Activated naive CD8-positive, alpha-beta T cell treated with anti-CD3 and anti-CD28 coated beads for 36 hours (primary cell): ENCODE data around the gene PPP1R9A. TPM values are rescaled to one million over a fixed set of nuclear protein-coding genes. Genes with fewer than 3 reads are reported as not detected.

ENCODE experiments used
- DNase-seq: peaks from one replicate; pipeline ENCODE4 v3.0.0; 2021
- H3K27ac Mint-ChIP-seq: one replicate; pipeline ENCODE4 v1.8.0; 2022; ENCODE audit warnings: mild to moderate bottlenecking, moderate library complexity, mixed read lengths
- H3K27me3 Mint-ChIP-seq: one replicate; pipeline ENCODE4 v1.8.0; 2022; ENCODE audit warnings: mild to moderate bottlenecking, mixed read lengths
- H3K36me3 Mint-ChIP-seq: one replicate; pipeline ENCODE4 v1.8.0; 2021; ENCODE audit warnings: mild to moderate bottlenecking, mixed read lengths
- H3K4me1 Mint-ChIP-seq: one replicate; pipeline ENCODE4 v1.8.0; 2021; ENCODE audit warnings: mixed read lengths
- H3K4me3 Mint-ChIP-seq: one replicate; pipeline ENCODE4 v1.8.0; 2022; ENCODE audit warnings: mild to moderate bottlenecking, moderate library complexity, mixed read lengths
- H3K9me3 Mint-ChIP-seq: one replicate; pipeline ENCODE4 v1.8.0; 2022; ENCODE audit warnings: mixed read lengths
- total RNA-seq, 2 experiments: library from RNA; stranded (reverse); gene quantifications; one replicate each; pipeline ENCODE4 v1.2.3, GENCODE V29; 2021

The PPP1R9A gene
- total RNA-seq, 2 experiments from 2014 or later: 0.08 to 0.16 TPM

DNA sequence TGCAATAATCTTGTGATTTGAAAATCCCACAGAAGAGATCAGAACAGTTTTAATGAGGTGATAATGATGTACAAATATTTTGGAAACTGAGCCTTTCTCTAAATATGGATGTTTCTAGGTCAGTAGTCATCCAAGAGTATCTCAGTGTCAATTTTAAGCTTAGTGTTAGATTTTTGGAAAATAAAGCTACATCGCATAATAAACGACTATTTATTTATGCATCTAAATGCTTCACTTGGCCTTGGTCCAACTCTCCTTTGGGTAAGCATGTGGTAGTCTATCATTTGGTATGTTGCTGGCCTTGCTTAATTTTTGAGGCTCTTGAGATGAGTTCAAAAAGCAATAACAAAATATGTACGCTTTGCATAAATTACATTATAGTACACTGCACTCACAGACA, 5.4 kb upstream of the PPP1R9A start:
- H3K27me3 Mint-ChIP-seq: peaks cover 25% of the 10 kb centered on the region
- H3K36me3 Mint-ChIP-seq: no peaks in the 10 kb centered on the region
- no peaks in the 10 kb centered on the region for H3K9me3 Mint-ChIP-seq
- DNase-seq: no peak
- no peak overlapping the region for H3K4me3 Mint-ChIP-seq
- no peaks in the 10 kb centered on the region for H3K4me1 Mint-ChIP-seq
- H3K27ac Mint-ChIP-seq: no peak overlapping the region

DNA sequence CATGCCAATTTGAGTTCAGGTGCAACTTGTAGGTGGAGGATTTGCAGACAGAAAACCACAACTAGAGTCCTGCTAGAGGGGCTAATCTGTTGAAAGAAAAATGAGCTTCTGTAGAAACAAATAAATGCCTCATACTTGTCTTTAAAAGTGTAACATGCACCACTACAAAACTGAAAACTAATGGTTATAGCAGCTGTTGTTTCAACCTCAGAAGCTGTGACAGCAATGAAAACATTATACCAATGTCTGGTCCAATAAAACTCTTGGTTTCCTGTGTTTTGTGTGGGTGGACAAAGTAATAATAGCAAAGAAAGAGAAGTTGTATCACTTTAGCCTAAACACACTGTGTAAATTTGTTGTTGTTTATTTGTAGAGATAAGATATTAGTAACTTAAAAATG, 3.4 kb upstream of the PPP1R9A start:
- H3K27ac Mint-ChIP-seq: no peak overlapping the region

DNA sequence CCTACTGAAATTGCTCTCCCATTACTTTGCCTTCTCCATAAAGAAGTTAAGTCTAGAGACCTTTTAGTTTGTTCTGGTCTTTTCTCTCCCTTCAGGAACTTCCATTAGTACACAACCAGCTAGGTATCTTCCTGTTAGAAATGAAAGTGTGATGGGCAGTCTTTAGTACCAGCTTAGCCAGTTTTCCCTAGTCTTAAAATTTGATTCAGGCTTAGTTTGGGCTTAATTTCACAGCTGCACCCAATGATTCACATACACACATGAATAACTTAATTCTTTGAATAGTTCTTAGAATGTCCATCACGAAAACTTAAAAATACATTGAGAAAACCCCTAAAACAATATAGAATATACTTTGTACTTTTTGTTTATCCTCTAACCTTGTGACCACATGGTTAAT, 2.4 kb upstream of the PPP1R9A start:
- no peaks in the 10 kb centered on the region for H3K9me3 Mint-ChIP-seq
- H3K27me3 Mint-ChIP-seq: peaks cover 43% of the 10 kb centered on the region
- no peak overlapping the region for H3K27ac Mint-ChIP-seq
- no peak overlapping the region for H3K4me3 Mint-ChIP-seq
- DNase-seq: no peak
- H3K36me3 Mint-ChIP-seq: no peaks in the 10 kb centered on the region
- H3K4me1 Mint-ChIP-seq: no peaks in the 10 kb centered on the region

More for the DNA sequence above, 3.4 kb upstream of the PPP1R9A start:
- Mint-ChIP-seq H3K27me3 (peaks cover 38% of the 10 kb centered on the region), H3K4me3 (no peak overlapping the region), H3K36me3 (no peaks in the 10 kb centered on the region), H3K9me3 (no peaks in the 10 kb centered on the region), H3K4me1 (no peaks in the 10 kb centered on the region)
- no peak for DNase-seq

- H3K4me1 Mint-ChIP-seq: no peaks in the 10 kb centered on the region
- H3K27me3 Mint-ChIP-seq: peaks cover 52% of the 10 kb centered on the region
- no peak for DNase-seq
- no peaks in the 10 kb centered on the region for H3K9me3 Mint-ChIP-seq
- no peak overlapping the region for H3K4me3 Mint-ChIP-seq
- no peak overlapping the region for H3K27ac Mint-ChIP-seq
- no peaks in the 10 kb centered on the region for H3K36me3 Mint-ChIP-seq
These were observed 1.1 kb upstream of the PPP1R9A start for GRCh38 chr7:94906065-94906851.

GRCh38 chr7:94907811-94908322, 473 bp downstream of the PPP1R9A start:
- DNase-seq: no peak
- Mint-ChIP-seq H3K27ac (no peak overlapping the region), H3K36me3 (no peaks in the 10 kb centered on the region), H3K4me3 (no peak overlapping the region), H3K9me3 (no peaks in the 10 kb centered on the region), H3K27me3 (peaks cover 61% of the 10 kb centered on the region), H3K4me1 (no peaks in the 10 kb centered on the region)

- no peaks in the 10 kb centered on the region for H3K36me3 Mint-ChIP-seq
- H3K27me3 Mint-ChIP-seq: peaks cover 62% of the 10 kb centered on the region
- no peak overlapping the region for H3K4me3 Mint-ChIP-seq
- no peaks in the 10 kb centered on the region for H3K9me3 Mint-ChIP-seq
- no peak overlapping the region for H3K27ac Mint-ChIP-seq
- no peak for DNase-seq
- no peaks in the 10 kb centered on the region for H3K4me1 Mint-ChIP-seq
These were observed 1.2 kb downstream of the PPP1R9A start for GRCh38 chr7:94908323-94909178.

DNA sequence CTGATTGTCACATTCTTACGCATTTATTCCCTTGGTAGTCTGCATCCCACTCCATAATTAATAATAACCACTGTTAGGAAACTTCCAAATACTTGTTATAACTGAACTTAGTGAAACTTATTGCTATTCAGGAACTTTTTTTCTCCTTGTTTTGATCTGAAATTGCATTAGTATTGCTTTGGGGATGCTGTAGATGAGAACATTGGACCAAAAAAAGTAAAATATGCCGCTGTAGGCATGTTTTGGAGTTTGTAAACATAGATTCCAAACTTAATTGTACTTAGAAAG, 1.7 kb downstream of the PPP1R9A start:
- no peak for DNase-seq
- no peak overlapping the region for H3K4me3 Mint-ChIP-seq
- H3K4me1 Mint-ChIP-seq: no peaks in the 10 kb centered on the region
- no peaks in the 10 kb centered on the region for H3K9me3 Mint-ChIP-seq
- H3K36me3 Mint-ChIP-seq: no peaks in the 10 kb centered on the region
- H3K27me3 Mint-ChIP-seq: peaks cover 60% of the 10 kb centered on the region
- no peak overlapping the region for H3K27ac Mint-ChIP-seq

DNA sequence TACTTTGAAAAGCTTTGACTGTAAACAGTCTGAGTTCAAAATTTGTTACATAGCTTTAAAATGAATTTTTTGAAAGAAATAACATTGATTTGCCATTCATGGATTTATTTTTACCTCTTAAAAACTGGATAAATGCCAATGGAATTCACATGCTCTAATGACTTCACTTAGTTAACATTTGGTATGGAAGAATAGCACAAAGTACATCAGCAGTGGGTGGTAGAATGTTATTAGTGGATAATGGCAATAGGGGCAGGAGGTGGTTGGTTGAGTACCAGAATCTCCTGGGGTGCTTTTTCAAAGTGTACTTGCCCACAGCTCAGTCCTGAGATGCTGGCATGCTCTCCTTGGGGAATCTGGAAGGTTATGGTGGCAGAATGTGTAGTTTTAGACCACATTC, 4.7 kb downstream of the PPP1R9A start:
- no peak overlapping the region for H3K27ac Mint-ChIP-seq
- H3K9me3 Mint-ChIP-seq: no peaks in the 10 kb centered on the region
- no peak for DNase-seq
- no peak overlapping the region for H3K4me3 Mint-ChIP-seq
- H3K27me3 Mint-ChIP-seq: peaks cover 53% of the 10 kb centered on the region
- H3K4me1 Mint-ChIP-seq: no peaks in the 10 kb centered on the region
- H3K36me3 Mint-ChIP-seq: no peaks in the 10 kb centered on the region

GRCh38 chr7:94913391-94913790, 6.0 kb downstream of the PPP1R9A start:
- Mint-ChIP-seq H3K9me3 (no peaks in the 10 kb centered on the region), H3K4me3 (no peak overlapping the region), H3K27me3 (peaks cover 47% of the 10 kb centered on the region), H3K4me1 (no peaks in the 10 kb centered on the region), H3K27ac (no peak overlapping the region), H3K36me3 (no peaks in the 10 kb centered on the region)
- no peak for DNase-seq

DNA sequence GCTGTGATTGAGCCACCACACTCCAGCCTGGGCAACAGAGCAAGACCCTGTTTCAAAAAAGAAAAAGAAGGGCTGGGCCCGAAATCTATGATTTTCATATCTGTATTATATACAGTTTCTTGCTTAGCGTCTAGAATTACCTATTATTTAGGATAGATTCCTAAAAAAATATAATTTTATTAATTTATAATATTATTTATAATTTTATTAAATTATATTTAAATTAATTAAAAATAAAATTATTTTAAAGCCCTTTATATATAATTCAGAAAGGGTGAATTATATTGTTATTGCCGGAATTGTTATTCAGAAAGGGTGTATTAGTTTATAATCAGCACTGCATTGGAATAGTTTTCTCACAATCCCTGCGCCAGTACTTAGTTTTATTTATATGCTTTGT, 14.5 kb downstream of the PPP1R9A start:
- Mint-ChIP-seq H3K4me3 (no peak overlapping the region), H3K4me1 (no peaks in the 10 kb centered on the region), H3K27ac (no peak overlapping the region), H3K9me3 (no peaks in the 10 kb centered on the region), H3K36me3 (no peaks in the 10 kb centered on the region), H3K27me3 (peaks cover 3% of the 10 kb centered on the region)
- DNase-seq: no peak

DNA sequence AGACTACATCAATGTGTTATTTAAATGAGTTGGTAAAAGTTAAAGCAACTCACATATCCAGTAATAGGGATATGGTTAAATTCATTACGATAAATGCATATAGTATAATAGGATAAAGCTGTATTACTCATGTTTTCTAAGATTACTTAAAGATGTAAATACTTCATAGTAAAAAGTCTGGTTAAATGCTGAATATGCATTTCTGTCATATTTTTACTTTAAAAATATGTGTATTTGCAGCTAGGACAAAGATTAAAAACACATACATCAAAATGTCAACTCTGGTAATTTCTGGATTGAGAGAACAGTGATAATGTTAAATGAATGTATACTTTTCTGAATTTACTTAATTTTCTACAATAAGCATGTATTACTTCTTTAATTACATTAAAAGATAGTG, 15.1 kb downstream of the PPP1R9A start:
- DNase-seq: no peak
- Mint-ChIP-seq H3K27ac (no peak overlapping the region), H3K4me1 (no peaks in the 10 kb centered on the region), H3K36me3 (no peaks in the 10 kb centered on the region), H3K4me3 (no peak overlapping the region), H3K27me3 (peaks cover 3% of the 10 kb centered on the region), H3K9me3 (no peaks in the 10 kb centered on the region)

DNA sequence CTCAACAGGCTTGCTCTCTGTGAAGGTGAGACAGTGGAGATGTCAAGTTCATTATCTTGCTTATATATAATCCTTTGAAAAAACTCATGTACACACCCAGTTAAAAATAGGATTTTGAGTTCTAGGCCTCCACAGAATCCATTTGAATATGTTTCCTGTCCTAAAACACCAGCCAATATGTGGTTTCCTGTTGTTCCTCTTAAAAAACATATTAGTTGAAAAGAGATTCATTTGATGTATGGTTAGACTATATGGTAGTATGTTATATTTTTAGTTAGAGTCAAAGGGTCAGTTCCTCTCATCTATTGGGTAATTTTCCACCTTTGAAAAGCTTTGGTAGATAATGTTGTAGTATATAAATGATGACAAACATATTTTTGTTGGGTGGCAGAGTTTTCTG, 16.0 kb downstream of the PPP1R9A start:
- Mint-ChIP-seq H3K4me3 (no peak overlapping the region), H3K4me1 (no peaks in the 10 kb centered on the region), H3K9me3 (no peaks in the 10 kb centered on the region), H3K27me3 (peaks cover 3% of the 10 kb centered on the region), H3K27ac (no peak overlapping the region), H3K36me3 (no peaks in the 10 kb centered on the region)
- no peak for DNase-seq

GRCh38 chr7:94928168-94928707, 20.8 kb downstream of the PPP1R9A start:
- Mint-ChIP-seq H3K9me3 (no peaks in the 10 kb centered on the region), H3K36me3 (no peaks in the 10 kb centered on the region), H3K4me3 (no peak overlapping the region), H3K27me3 (no peaks in the 10 kb centered on the region), H3K4me1 (no peaks in the 10 kb centered on the region), H3K27ac (no peak overlapping the region)
- no peak for DNase-seq

DNA sequence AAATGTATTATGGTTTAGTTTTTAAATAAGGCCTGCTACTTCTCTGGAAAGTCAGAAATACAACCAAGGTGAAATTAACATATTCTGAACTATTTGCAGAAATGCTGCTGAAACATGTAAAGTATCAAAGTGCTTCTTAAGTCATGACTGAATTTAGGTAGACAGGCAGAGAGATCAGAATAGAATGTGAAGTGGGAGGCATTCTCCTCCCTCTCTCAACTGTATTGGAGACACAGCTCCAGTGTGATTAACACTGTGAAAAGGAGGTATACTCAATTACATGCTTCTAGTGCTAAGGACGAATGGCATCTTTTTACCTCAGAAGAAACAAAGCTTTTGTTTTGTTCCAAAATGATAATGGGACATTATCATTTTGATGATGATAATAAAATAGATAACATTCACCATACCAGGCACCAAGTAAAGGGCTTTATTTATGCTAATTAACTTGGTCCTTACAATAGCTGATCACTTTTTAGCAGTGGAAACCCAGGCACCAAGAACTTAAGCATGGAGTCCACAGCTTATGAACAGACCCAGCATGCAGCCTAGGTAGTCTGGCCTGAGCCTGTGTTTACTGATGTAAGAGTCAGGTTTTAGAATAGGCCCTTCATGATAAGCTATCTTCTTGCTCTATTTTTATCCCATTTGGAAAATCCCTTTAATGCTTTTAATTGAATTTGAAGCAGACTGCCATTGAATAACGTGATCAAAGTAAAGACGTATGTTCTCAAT, 26.0 kb downstream of the PPP1R9A start:
- no peaks in the 10 kb centered on the region for H3K36me3 Mint-ChIP-seq
- H3K27me3 Mint-ChIP-seq: peaks cover 3% of the 10 kb centered on the region
- no peaks in the 10 kb centered on the region for H3K9me3 Mint-ChIP-seq
- no peak for DNase-seq
- H3K27ac Mint-ChIP-seq: no peak overlapping the region
- H3K4me1 Mint-ChIP-seq: no peaks in the 10 kb centered on the region
- H3K4me3 Mint-ChIP-seq: no peak overlapping the region

- Mint-ChIP-seq H3K9me3 (no peaks in the 10 kb centered on the region), H3K4me1 (no peaks in the 10 kb centered on the region), H3K36me3 (no peaks in the 10 kb centered on the region), H3K27ac (no peak overlapping the region), H3K27me3 (peaks cover 3% of the 10 kb centered on the region), H3K4me3 (no peak overlapping the region)
- DNase-seq: no peak
These were observed 32.0 kb downstream of the PPP1R9A start for GRCh38 chr7:94939395-94939794.
